ENCODE measurements around the gene ZNF444.
"Not testable (repeated sequence)": the region's sequence is repeated elsewhere in the genome, so short reads cannot be mapped to it uniquely, and the experiment has no call there.

ZNF444 gene

DNA sequence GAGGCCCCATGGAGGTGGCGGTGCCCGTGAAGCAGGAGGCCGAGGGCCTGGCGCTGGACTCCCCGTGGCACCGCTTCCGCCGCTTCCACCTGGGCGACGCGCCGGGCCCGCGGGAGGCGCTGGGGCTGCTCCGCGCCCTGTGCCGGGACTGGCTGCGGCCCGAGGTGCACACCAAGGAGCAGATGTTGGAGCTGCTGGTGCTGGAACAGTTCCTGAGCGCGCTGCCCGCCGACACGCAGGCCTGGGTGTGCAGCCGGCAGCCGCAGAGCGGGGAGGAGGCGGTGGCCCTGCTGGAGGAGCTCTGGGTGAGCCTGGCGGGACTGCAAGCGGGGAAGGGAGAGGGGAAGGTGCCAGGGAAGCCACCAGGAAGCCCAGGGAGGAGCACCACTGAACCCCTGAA lies 5.8 kb downstream of the ZNF444 start:
- Histone ChIP-seq H3K9ac (ENCODE audit: low read depth in 1 of 2, low read length in 2 of 2) (no peak overlapping the region), H3K4me1 (ENCODE audit: control insufficient read depth in 1 of 2, insufficient read depth in 2 of 2, low read length in 2 of 2) (peaks cover 15 to 16% of the 10 kb centered on the region in 2 donors), H3K36me3 (ENCODE audit: control insufficient read depth in 1 of 2, insufficient read depth in 2 of 2, low read length in 2 of 2) (peaks cover 8 to 29% of the 10 kb centered on the region in 2 donors)

DNA sequence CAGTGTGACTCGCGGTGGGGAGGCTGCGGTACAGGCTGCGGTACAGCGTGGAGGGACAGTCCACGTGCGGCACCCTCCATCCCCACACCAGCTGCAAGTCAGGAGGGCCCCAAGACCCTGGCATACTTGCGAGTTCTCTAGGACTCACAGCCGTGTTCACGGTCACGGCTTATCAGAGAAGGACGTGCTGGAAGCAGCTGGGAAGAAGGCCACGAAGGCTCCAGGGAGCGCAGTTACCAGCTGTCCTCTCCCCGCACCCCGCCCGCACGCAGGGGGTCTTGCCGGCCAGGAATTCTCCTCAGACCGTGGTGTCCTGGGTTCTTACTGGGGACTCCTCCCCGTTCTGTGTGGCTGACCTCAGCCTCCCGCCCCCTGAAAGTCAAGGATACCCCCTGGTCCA lies 6.2 kb downstream of the ZNF444 start:
- H3K4me1 ChIP-seq (ENCODE audit: control insufficient read depth in 1 of 2, insufficient read depth in 2 of 2, low read length in 2 of 2) = peaks cover 11 to 12% of the 10 kb centered on the region in 2 donors
- H3K36me3 ChIP-seq (ENCODE audit: control insufficient read depth in 1 of 2, insufficient read depth in 2 of 2, low read length in 2 of 2) = peaks cover 8 to 29% of the 10 kb centered on the region in 2 donors
- H3K27me3 ChIP-seq (ENCODE audit: control insufficient read depth in 1 of 2, insufficient read depth in 2 of 2, low read length in 2 of 2) = no peaks in the 10 kb centered on the region
- H3K9ac ChIP-seq (ENCODE audit: low read depth in 1 of 2, low read length in 2 of 2) = no peak overlapping the region
- no peaks in the 10 kb centered on the region for H3K9me3 ChIP-seq (ENCODE audit: control insufficient read depth in 1 of 2, low read length in 2 of 2)
- H3K27ac ChIP-seq (ENCODE audit: low read depth, low read length) = no peak overlapping the region
- H3K4me3 ChIP-seq (ENCODE audit: low read depth in 1 of 2, low read length in 2 of 2) = no peak overlapping the region

More for the DNA sequence above, 5.8 kb downstream of the ZNF444 start:
- Histone ChIP-seq H3K4me3 (ENCODE audit: low read depth in 1 of 2, low read length in 2 of 2) (no peak overlapping the region), H3K9me3 (ENCODE audit: control insufficient read depth in 1 of 2, low read length in 2 of 2) (no peaks in the 10 kb centered on the region), H3K27me3 (ENCODE audit: control insufficient read depth in 1 of 2, insufficient read depth in 2 of 2, low read length in 2 of 2) (no peaks in the 10 kb centered on the region), H3K27ac (ENCODE audit: low read depth, low read length) (no peak overlapping the region)

DNA sequence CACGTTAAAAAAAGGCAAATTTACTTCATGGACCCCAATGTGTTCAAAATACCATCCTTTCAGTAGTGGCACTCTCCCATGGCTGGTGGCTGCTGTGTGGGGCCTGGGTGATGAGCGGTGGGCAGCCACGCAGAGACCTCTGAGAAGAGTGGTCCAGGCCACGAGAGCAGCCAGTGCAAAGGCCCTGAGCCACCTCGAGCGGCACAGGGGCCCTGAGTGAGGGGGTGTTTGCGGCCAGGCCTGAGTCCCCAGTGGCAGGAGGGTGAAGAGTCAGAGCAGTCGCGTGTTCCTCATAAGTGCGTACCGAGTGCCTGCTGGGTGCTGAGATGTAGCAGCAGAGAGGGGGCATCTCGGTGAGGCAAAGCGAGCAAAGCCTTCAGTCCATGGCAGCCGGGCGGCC lies 7.0 kb downstream of the ZNF444 start:
- Histone ChIP-seq H3K27me3 (ENCODE audit: control insufficient read depth in 1 of 2, insufficient read depth in 2 of 2, low read length in 2 of 2) (no peaks in the 10 kb centered on the region), H3K9ac (ENCODE audit: low read depth in 1 of 2, low read length in 2 of 2) (no peak overlapping the region), H3K9me3 (ENCODE audit: control insufficient read depth in 1 of 2, low read length in 2 of 2) (no peaks in the 10 kb centered on the region), H3K4me3 (ENCODE audit: low read depth in 1 of 2, low read length in 2 of 2) (no peak overlapping the region), H3K4me1 (ENCODE audit: control insufficient read depth in 1 of 2, insufficient read depth in 2 of 2, low read length in 2 of 2) (peaks cover 3 to 5% of the 10 kb centered on the region in 2 donors), H3K27ac (ENCODE audit: low read depth, low read length) (no peak overlapping the region), H3K36me3 (ENCODE audit: control insufficient read depth in 1 of 2, insufficient read depth in 2 of 2, low read length in 2 of 2) (peaks cover 8 to 29% of the 10 kb centered on the region in 2 donors)

DNA sequence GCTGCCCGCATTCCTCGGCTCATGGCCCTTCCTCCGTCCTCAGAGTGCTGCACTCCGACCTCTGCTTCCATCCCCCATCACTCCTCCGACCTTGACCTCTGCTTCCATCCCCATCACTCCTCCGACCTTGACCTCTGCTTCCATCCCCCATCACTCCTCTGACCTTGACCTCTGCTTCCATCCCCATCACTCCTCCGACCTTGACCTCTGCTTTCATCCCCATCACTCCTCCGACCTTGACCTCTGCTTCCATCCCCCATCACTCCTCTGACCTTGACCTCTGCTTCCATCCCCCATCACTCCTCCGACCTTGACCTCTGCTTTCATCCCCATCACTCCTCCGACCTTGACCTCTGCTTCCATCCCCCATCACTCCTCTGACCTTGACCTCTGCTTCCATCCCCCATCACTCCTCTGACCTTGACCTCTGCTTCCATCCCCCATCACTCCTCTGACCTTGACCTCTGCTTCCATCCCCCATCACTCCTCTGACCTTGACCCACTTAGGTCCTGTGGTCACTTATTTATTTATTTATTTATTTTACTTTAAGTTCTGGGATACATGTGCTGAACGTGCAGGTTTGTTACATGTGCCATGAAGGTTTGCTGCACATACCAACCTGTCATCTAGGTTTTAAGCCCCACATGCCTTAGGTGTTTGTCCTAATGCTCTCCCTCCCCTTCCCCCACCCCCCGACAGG lies 8.0 kb downstream of the ZNF444 start:
- H3K36me3 ChIP-seq (ENCODE audit: control insufficient read depth in 1 of 2, insufficient read depth in 2 of 2, low read length in 2 of 2) = peaks cover 8 to 35% of the 10 kb centered on the region in 2 donors
- not testable (repeated sequence) for H3K4me1 ChIP-seq (ENCODE audit: control insufficient read depth in 1 of 2, insufficient read depth in 2 of 2, low read length in 2 of 2); H3K9ac ChIP-seq (ENCODE audit: low read depth in 1 of 2, low read length in 2 of 2); H3K27me3 ChIP-seq (ENCODE audit: control insufficient read depth in 1 of 2, insufficient read depth in 2 of 2, low read length in 2 of 2); H3K4me3 ChIP-seq (ENCODE audit: low read depth in 1 of 2, low read length in 2 of 2); H3K9me3 ChIP-seq (ENCODE audit: control insufficient read depth in 1 of 2, low read length in 2 of 2); H3K27ac ChIP-seq (ENCODE audit: low read depth, low read length)

DNA sequence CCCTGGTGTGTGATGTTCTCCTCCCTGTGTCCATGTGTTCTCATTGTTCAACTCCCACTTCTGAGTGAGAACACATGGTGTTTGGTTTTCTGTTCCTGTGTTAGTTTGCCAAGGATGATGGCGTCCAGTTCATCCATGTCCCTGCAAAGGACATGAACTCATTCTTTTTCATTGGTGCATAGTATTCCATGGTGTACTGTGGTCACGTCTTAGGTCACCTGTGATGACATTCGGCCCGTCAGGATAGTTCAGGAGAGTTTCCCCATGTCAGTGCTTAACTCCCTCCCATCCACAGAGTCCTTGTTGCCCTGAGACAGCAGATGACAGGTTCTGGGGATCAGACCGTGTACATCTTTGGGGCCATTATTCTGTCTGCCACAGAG lies 8.6 kb downstream of the ZNF444 start:
- H3K36me3 ChIP-seq (ENCODE audit: control insufficient read depth in 1 of 2, insufficient read depth in 2 of 2, low read length in 2 of 2) = peaks cover 8 to 35% of the 10 kb centered on the region in 2 donors

DNA sequence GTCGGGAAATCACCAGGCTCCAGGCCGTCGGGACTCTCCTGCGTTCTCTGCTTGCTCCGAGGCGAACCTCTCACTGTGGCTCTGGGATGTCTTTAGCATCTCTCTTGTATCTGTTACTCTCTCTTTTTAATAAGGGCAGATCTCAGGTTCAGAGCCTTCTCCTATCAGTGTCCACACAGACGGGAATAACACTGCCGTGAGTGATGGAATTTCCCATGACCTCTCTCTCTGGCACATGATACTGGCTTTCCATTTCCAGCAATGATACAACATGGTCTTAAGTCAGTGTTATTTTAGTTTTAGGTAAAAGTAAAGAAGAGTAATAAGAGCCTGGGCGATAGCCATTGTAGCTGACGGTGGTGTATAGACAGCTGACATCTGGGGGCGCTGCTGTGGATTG lies 9.3 kb downstream of the ZNF444 start:
- no peak overlapping the region for H3K27ac ChIP-seq (ENCODE audit: low read depth, low read length)
- no peaks in the 10 kb centered on the region for H3K4me1 ChIP-seq (ENCODE audit: control insufficient read depth in 1 of 2, insufficient read depth in 2 of 2, low read length in 2 of 2)
- no peaks in the 10 kb centered on the region for H3K27me3 ChIP-seq (ENCODE audit: control insufficient read depth in 1 of 2, insufficient read depth in 2 of 2, low read length in 2 of 2)
- no peaks in the 10 kb centered on the region for H3K9me3 ChIP-seq (ENCODE audit: control insufficient read depth in 1 of 2, low read length in 2 of 2)
- H3K36me3 ChIP-seq (ENCODE audit: control insufficient read depth in 1 of 2, insufficient read depth in 2 of 2, low read length in 2 of 2) = peaks cover 12 to 41% of the 10 kb centered on the region in 2 donors
- H3K4me3 ChIP-seq (ENCODE audit: low read depth in 1 of 2, low read length in 2 of 2) = no peak overlapping the region
- no peak overlapping the region for H3K9ac ChIP-seq (ENCODE audit: low read depth in 1 of 2, low read length in 2 of 2)

More for the DNA sequence above, 8.6 kb downstream of the ZNF444 start:
- Histone ChIP-seq H3K4me3 (ENCODE audit: low read depth in 1 of 2, low read length in 2 of 2) (no peak overlapping the region), H3K9me3 (ENCODE audit: control insufficient read depth in 1 of 2, low read length in 2 of 2) (no peaks in the 10 kb centered on the region), H3K9ac (ENCODE audit: low read depth in 1 of 2, low read length in 2 of 2) (no peak overlapping the region), H3K27me3 (ENCODE audit: control insufficient read depth in 1 of 2, insufficient read depth in 2 of 2, low read length in 2 of 2) (no peaks in the 10 kb centered on the region), H3K4me1 (ENCODE audit: control insufficient read depth in 1 of 2, insufficient read depth in 2 of 2, low read length in 2 of 2) (no peaks in the 10 kb centered on the region), H3K27ac (ENCODE audit: low read depth, low read length) (no peak overlapping the region)

DNA sequence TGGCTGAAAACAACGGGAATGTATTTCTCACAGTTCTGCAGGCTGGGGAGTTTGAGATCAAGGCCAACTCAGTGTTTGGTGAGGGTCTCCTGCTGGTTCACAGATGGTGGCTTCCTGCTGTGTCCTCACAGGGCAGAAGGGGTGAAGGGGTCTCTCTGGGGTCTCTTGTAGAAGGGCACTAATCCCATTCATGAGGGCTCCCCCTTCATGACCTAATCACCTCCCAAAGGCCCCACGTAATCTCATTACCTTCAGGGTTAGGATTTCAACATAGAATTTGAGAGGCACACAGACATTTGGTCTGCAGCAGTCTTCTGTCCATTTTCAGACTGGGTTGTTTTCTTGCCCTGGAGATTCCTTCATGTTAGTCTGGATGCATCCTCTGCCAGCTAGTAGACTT lies 11.6 kb downstream of the ZNF444 start:
- Histone ChIP-seq H3K4me3 (ENCODE audit: low read depth in 1 of 2, low read length in 2 of 2) (no peak overlapping the region), H3K4me1 (ENCODE audit: control insufficient read depth in 1 of 2, insufficient read depth in 2 of 2, low read length in 2 of 2) (peaks cover 0 to 6% of the 10 kb centered on the region in 2 donors), H3K27me3 (ENCODE audit: control insufficient read depth in 1 of 2, insufficient read depth in 2 of 2, low read length in 2 of 2) (no peaks in the 10 kb centered on the region), H3K27ac (ENCODE audit: low read depth, low read length) (no peak overlapping the region), H3K9ac (ENCODE audit: low read depth in 1 of 2, low read length in 2 of 2) (no peak overlapping the region), H3K36me3 (ENCODE audit: control insufficient read depth in 1 of 2, insufficient read depth in 2 of 2, low read length in 2 of 2) (peaks cover 12 to 40% of the 10 kb centered on the region in 2 donors), H3K9me3 (ENCODE audit: control insufficient read depth in 1 of 2, low read length in 2 of 2) (no peaks in the 10 kb centered on the region)

DNA sequence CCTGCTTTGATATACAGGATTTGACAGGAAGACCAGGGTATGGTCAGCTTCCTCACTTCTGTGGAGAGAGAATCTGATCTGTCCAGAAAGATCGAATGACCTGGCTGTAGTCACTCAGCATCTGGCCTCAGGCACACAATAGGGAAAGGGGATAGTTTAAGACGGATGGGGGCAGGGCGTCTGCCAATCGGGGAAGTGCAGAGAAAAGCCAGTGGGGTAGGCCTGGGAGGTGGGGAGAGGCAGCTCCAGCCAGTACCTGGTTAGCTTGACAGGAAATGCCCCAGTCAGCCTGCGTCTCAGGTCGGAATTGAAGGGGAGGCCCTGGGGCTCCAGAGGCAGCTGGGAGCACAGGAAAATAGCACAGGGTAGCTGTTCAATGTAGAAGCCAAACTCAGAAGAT lies 12.4 kb downstream of the ZNF444 start:
- no peak overlapping the region for H3K9ac ChIP-seq (ENCODE audit: low read depth in 1 of 2, low read length in 2 of 2)
- H3K9me3 ChIP-seq (ENCODE audit: control insufficient read depth in 1 of 2, low read length in 2 of 2) = no peaks in the 10 kb centered on the region
- no peaks in the 10 kb centered on the region for H3K27me3 ChIP-seq (ENCODE audit: control insufficient read depth in 1 of 2, insufficient read depth in 2 of 2, low read length in 2 of 2)
- H3K4me1 ChIP-seq (ENCODE audit: control insufficient read depth in 1 of 2, insufficient read depth in 2 of 2, low read length in 2 of 2) = peaks cover 0 to 6% of the 10 kb centered on the region in 2 donors
- H3K4me3 ChIP-seq (ENCODE audit: low read depth in 1 of 2, low read length in 2 of 2) = no peak overlapping the region
- no peak overlapping the region for H3K27ac ChIP-seq (ENCODE audit: low read depth, low read length)
- H3K36me3 ChIP-seq (ENCODE audit: control insufficient read depth in 1 of 2, insufficient read depth in 2 of 2, low read length in 2 of 2) = peaks cover 12 to 33% of the 10 kb centered on the region in 2 donors

DNA sequence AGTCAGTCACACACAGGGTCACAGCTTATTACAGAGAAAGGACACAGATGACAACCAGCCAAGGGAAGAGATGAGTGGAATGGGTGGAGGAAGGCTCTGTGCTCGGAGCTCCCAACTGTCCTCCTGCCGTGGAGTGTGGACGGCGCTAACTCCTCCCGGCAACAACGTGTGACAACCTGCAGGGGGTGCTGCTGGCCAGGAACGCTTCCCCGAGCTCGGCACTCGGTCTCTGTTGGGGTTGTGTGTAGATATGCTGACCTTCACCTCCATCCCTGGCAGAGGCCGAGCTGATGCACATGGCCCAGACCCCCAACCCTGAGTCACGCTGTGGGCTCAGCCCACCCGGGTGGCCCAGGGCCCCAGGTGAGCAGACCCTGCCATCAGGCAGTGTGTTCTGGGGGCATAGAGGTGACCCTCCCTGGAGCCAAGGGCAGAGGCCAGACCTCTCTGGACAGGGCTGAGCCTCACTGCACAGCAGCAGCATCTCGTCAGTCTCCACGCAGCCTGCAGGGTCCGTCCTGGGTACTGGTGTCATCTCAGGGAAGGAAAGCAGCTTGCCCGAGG lies 14.1 kb downstream of the ZNF444 start:
- Histone ChIP-seq H3K9me3 (ENCODE audit: control insufficient read depth in 1 of 2, low read length in 2 of 2) (no peaks in the 10 kb centered on the region), H3K4me1 (ENCODE audit: control insufficient read depth in 1 of 2, insufficient read depth in 2 of 2, low read length in 2 of 2) (peaks cover 0 to 6% of the 10 kb centered on the region in 2 donors), H3K9ac (ENCODE audit: low read depth in 1 of 2, low read length in 2 of 2) (no peak overlapping the region), H3K27me3 (ENCODE audit: control insufficient read depth in 1 of 2, insufficient read depth in 2 of 2, low read length in 2 of 2) (no peaks in the 10 kb centered on the region), H3K27ac (ENCODE audit: low read depth, low read length) (no peak overlapping the region), H3K36me3 (ENCODE audit: control insufficient read depth in 1 of 2, insufficient read depth in 2 of 2, low read length in 2 of 2) (peaks cover 14 to 34% of the 10 kb centered on the region in 2 donors), H3K4me3 (ENCODE audit: low read depth in 1 of 2, low read length in 2 of 2) (no peak overlapping the region)

DNA sequence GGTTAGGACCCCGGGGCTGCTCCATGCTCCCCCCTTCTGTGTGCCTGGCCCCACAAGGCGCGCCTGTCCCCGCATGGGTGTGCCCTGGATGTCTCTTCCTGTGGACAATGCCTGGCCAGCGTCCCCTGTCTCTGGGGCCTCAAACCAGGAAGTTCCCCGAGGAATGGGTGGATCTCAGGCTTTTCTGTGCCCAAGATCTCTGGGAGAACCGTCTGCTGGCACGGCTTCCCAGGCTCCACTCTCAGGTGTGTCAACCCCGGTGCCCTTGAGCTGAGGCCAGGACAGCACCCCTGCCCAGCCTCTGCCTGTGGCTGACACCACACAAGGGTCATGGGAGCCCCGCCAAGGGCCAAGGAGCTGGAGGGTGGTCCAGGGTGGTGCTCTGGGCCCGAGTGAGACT lies 15.7 kb downstream of the ZNF444 start:
- no peak overlapping the region for H3K27ac ChIP-seq (ENCODE audit: low read depth, low read length)
- H3K9me3 ChIP-seq (ENCODE audit: control insufficient read depth in 1 of 2, low read length in 2 of 2) = no peaks in the 10 kb centered on the region
- no peak overlapping the region for H3K9ac ChIP-seq (ENCODE audit: low read depth in 1 of 2, low read length in 2 of 2)
- H3K36me3 ChIP-seq (ENCODE audit: control insufficient read depth in 1 of 2, insufficient read depth in 2 of 2, low read length in 2 of 2) = peaks cover 16 to 42% of the 10 kb centered on the region in 2 donors
- no peaks in the 10 kb centered on the region for H3K27me3 ChIP-seq (ENCODE audit: control insufficient read depth in 1 of 2, insufficient read depth in 2 of 2, low read length in 2 of 2)
- H3K4me3 ChIP-seq (ENCODE audit: low read depth in 1 of 2, low read length in 2 of 2) = no peak overlapping the region
- H3K4me1 ChIP-seq (ENCODE audit: control insufficient read depth in 1 of 2, insufficient read depth in 2 of 2, low read length in 2 of 2) = peaks cover 0 to 6% of the 10 kb centered on the region in 2 donors

Measured in duodenal mucosa (tissue), 2 donors.